HL-60 (cell line): Measurements from ENCODE around the gene TMOD2.

Experiments used
- GABPA ChIP-seq: IDR thresholded peaks from 2 replicates; pipeline ENCODE4 v1.6.1; 2012; ENCODE audit warnings: low read depth
- POLR2AphosphoS5 ChIP-seq: IDR thresholded peaks from 2 replicates; pipeline ENCODE4 v1.6.1; 2012; ENCODE audit warnings: low read depth
- SPI1 ChIP-seq: IDR thresholded peaks from 2 replicates; pipeline ENCODE4 v1.6.1; 2012; ENCODE audit warnings: low read depth, mild to moderate bottlenecking, borderline replicate concordance
- TF ChIP-seq, protein P1 (sequence below): IDR thresholded peaks from one replicate; pipeline ENCODE4 v1.5.1; 2011; ENCODE audit warnings: low read length, control low read depth, inconsistent platforms; ENCODE audit not compliant: insufficient read depth

DNA sequence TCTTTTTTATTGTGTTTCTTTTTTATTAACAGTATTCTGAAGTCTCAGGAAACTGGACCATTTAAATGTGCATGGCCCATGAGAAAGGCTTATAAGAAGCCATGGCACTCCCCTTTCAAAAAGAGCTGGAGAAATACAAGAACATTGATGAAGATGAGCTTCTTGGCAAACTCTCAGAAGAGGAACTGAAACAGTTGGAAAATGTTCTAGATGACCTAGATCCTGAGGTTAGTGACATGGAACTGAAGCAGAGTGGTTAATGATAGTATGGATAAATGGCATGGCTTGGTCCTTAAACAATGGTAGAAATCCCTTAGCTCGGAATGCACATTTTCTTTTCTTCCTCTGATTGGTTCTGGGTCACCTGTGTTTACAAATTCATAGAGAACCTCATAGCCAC is 14.9 kb downstream of the TMOD2 start:
- TF ChIP-seq, protein P1, sequence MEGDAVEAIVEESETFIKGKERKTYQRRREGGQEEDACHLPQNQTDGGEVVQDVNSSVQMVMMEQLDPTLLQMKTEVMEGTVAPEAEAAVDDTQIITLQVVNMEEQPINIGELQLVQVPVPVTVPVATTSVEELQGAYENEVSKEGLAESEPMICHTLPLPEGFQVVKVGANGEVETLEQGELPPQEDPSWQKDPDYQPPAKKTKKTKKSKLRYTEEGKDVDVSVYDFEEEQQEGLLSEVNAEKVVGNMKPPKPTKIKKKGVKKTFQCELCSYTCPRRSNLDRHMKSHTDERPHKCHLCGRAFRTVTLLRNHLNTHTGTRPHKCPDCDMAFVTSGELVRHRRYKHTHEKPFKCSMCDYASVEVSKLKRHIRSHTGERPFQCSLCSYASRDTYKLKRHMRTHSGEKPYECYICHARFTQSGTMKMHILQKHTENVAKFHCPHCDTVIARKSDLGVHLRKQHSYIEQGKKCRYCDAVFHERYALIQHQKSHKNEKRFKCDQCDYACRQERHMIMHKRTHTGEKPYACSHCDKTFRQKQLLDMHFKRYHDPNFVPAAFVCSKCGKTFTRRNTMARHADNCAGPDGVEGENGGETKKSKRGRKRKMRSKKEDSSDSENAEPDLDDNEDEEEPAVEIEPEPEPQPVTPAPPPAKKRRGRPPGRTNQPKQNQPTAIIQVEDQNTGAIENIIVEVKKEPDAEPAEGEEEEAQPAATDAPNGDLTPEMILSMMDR = no peak
- TF ChIP-seq GABPA = no peak
- TF ChIP-seq POLR2AphosphoS5 = no peak
- peak; percentile 33; the same call in 1 of the 2 replicates for TF ChIP-seq SPI1
